Kidney (tissue), 14 donors: ENCODE data around the gene PDE4D. TPM values are rescaled to one million over a fixed set of nuclear protein-coding genes. Genes with fewer than 3 reads are reported as not detected.
A peak's percentile ranks its signal among the peaks of the same experiment; 100 is the strongest.

ENCODE experiments used
- DNase-seq, 5 donors: peaks; one replicate each; pipeline ENCODE4 v3.0.0-alpha.2; 2013 to 2020
- FAIRE-seq: peaks from 2 replicates; lab custom pipeline; 2012; peaks lifted over from hg19 to GRCh38; lab: Jason Lieb, UNC
- H3K27ac ChIP-seq, 2 donors: one replicate each; pipeline ENCODE4 v1.7.0; 2013; ENCODE audit warnings: low read depth in 2 of 2, low read length in 2 of 2, inconsistent platforms in 1 of 2
- H3K27me3 ChIP-seq: one replicate; pipeline ENCODE4 v1.7.1; 2013; ENCODE audit warnings: low read length, inconsistent platforms; ENCODE audit not compliant: control insufficient read depth, insufficient read depth
- H3K36me3 ChIP-seq, 3 donors: one replicate each; pipeline versions ENCODE4 v1.7.0 to v1.7.1; 2013; ENCODE audit warnings: low read length in 3 of 3, control low read depth in 1 of 3, inconsistent platforms in 1 of 3; ENCODE audit not compliant: insufficient read depth in 3 of 3, control insufficient read depth in 2 of 3
- H3K4me1 ChIP-seq, 3 donors: one replicate each; pipeline versions ENCODE4 v1.7.0 to v1.7.1; 2013; ENCODE audit warnings: low read length in 3 of 3, inconsistent platforms in 1 of 3, low read depth in 1 of 3; ENCODE audit not compliant: control insufficient read depth in 2 of 3, insufficient read depth in 2 of 3
- H3K4me3 ChIP-seq, 3 donors: one replicate each; pipeline versions ENCODE4 v1.7.0 to v1.8.1; 2013; ENCODE audit warnings: low read length in 3 of 3, control low read depth in 1 of 3, inconsistent platforms in 1 of 3
- H3K9ac ChIP-seq, 3 donors: one replicate each; pipeline versions ENCODE4 v1.7.0 to v1.7.1; 2013; ENCODE audit warnings: low read length in 3 of 3, control low read depth in 1 of 3, inconsistent platforms in 1 of 3
- H3K9me3 ChIP-seq, 3 donors: one replicate each; pipeline versions ENCODE4 v1.7.0 to v1.7.1; 2013; ENCODE audit warnings: low read length in 3 of 3, control low read depth in 1 of 3, inconsistent platforms in 1 of 3; ENCODE audit not compliant: control insufficient read depth in 2 of 3, insufficient read depth in 1 of 3
- CTCF ChIP-seq: IDR thresholded peaks from 3 replicates; pipeline ENCODE4 v1.5.1; 2012; ENCODE audit warnings: mild to moderate bottlenecking, moderate library complexity, borderline replicate concordance; ENCODE audit not compliant: insufficient read depth; ENCODE audit errors: extremely low read depth
- intact Hi-C: fragments of 100-400 bp; cut with DNase I; formaldehyde crosslinking; loops from one replicate; pipeline ENCODE4 v1.11.1; 2022
- polyA plus RNA-seq: library from polyadenylated mRNA; stranded (reverse); fragments of 350-450 nt; fragmentation: Illumina TruSeq; extraction: RNeasy Lipid Tissue Mini Kit (QIAGEN cat#74804); gene quantifications from one replicate; pipeline ENCODE4 v1.2.3, GENCODE V29; 2014; ENCODE audit warnings: low read depth, low replicate concordance; ENCODE audit not compliant: insufficient read depth
- total RNA-seq: library from RNA; stranded (reverse); fragmentation: NEBNext Ultra II Directional; extraction: Animal tissue kit (Norgen Biotek cat#: 25700); gene quantifications from one replicate; pipeline ENCODE4 v1.2.1, GENCODE V29; 2021
- donor health status: control.
- donor health status: control.
- donor health status: control.
- donor health status: control.
- donor health status: control.
- donor health status: DM: yes; HTN: yes; CAD: no.
- donor health status: Normal renal cell carcinoma (clear cell type).

PDE4D gene
- total and polyA plus RNA-seq, 2 donors from 2014 or later, result 9.2 to 78.9 TPM

- Histone ChIP-seq H3K4me3 (no peak overlapping the region), H3K9ac (no peak overlapping the region), H3K9me3 (no peaks in the 10 kb centered on the region), H3K27ac (no peak overlapping the region), H3K4me1 (peaks cover 0 to 3% (median 0%) of the 10 kb centered on the region in 3 donors), H3K36me3 (no peaks in the 10 kb centered on the region), H3K27me3 (no peaks in the 10 kb centered on the region)
- no peak for TF ChIP-seq CTCF
- DNase-seq (no peak), FAIRE-seq (no peak)
- intact Hi-C loops, result no loop called here
Observed at GRCh38 chr5:59866661-59867060, 26.9 kb downstream of the PDE4D start.

GRCh38 chr5:59864718-59865117, 28.8 kb downstream of the PDE4D start:
- TF ChIP-seq CTCF, result no peak
- Histone ChIP-seq H3K4me3 (no peak overlapping the region), H3K36me3 (no peaks in the 10 kb centered on the region), H3K9ac (no peak overlapping the region), H3K9me3 (no peaks in the 10 kb centered on the region), H3K27ac (no peak overlapping the region), H3K27me3 (no peaks in the 10 kb centered on the region), H3K4me1 (peaks cover 0 to 3% (median 0%) of the 10 kb centered on the region in 3 donors)
- intact Hi-C loops, result no loop called here
- DNase-seq (peak in 3 of 5 donors; percentile 12 to 20 (median 17)), FAIRE-seq (no peak)

- Histone ChIP-seq H3K4me1 (peaks cover 0 to 3% (median 0%) of the 10 kb centered on the region in 3 donors), H3K4me3 (no peak overlapping the region), H3K27ac (no peak overlapping the region), H3K9ac (no peak overlapping the region), H3K9me3 (no peaks in the 10 kb centered on the region), H3K36me3 (no peaks in the 10 kb centered on the region), H3K27me3 (no peaks in the 10 kb centered on the region)
- DNase-seq, result no peak
- intact Hi-C loops, result no loop called here
- no peak for TF ChIP-seq CTCF
- no peak for FAIRE-seq
Observed at GRCh38 chr5:59863777-59864176, 29.7 kb downstream of the PDE4D start.

GRCh38 chr5:59856358-59856757, 37.2 kb downstream of the PDE4D start:
- Histone ChIP-seq H3K4me3 (no peak overlapping the region), H3K9me3 (no peaks in the 10 kb centered on the region), H3K27ac (no peak overlapping the region), H3K4me1 (no peaks in the 10 kb centered on the region), H3K36me3 (no peaks in the 10 kb centered on the region), H3K27me3 (no peaks in the 10 kb centered on the region), H3K9ac (no peak overlapping the region)
- intact Hi-C loops, result no loop called here
- no peak for TF ChIP-seq CTCF
- FAIRE-seq (no peak), DNase-seq (no peak)
